ENCODE results near the gene KLHL29. TPM values are rescaled to one million over a fixed set of nuclear protein-coding genes. Genes with fewer than 3 reads are reported as not detected.
A peak's percentile ranks its signal among the peaks of the same experiment; 100 is the strongest.

Gene KLHL29
- total RNA-seq, 2 donors from 2014 or later, result 1.3 to 3.3 TPM

- intact Hi-C loops (cut with DNase I), result no loop called here
- no peak for DNase-seq
- no peak for ATAC-seq
Observed at GRCh38 chr2:23500836-23501235, 115.9 kb downstream of the KLHL29 start.

GRCh38 chr2:23502096-23502495, 117.1 kb downstream of the KLHL29 start:
- ATAC-seq (peak in 1 of 2 donors; percentile 11), DNase-seq (no peak)
- intact Hi-C loops (cut with DNase I), result no loop called here

GRCh38 chr2:23503097-23503496, 118.1 kb downstream of the KLHL29 start:
- intact Hi-C loops (cut with DNase I), result no loop called here
- DNase-seq (no peak), ATAC-seq (no peak)

- intact Hi-C loops (cut with DNase I), result no loop called here
- ATAC-seq (no peak), DNase-seq (no peak)
Observed at GRCh38 chr2:23503682-23504081, 118.7 kb downstream of the KLHL29 start.

- DNase-seq, result no peak
- intact Hi-C loops (cut with DNase I), result no loop called here
- no peak for ATAC-seq
Observed at GRCh38 chr2:23504591-23504990, 119.6 kb downstream of the KLHL29 start.

- DNase-seq (no peak), ATAC-seq (no peak)
- intact Hi-C loops (cut with DNase I), result no loop called here
Observed at GRCh38 chr2:23505218-23505983, 120.4 kb downstream of the KLHL29 start.

- ATAC-seq (peak in 1 of 2 donors; percentile 9), DNase-seq (no peak)
- intact Hi-C loops (cut with DNase I), result no loop called here
Observed at GRCh38 chr2:23505984-23506380, 121.0 kb downstream of the KLHL29 start.

GRCh38 chr2:23506531-23507266, 121.7 kb downstream of the KLHL29 start:
- DNase-seq, result no peak
- intact Hi-C loops (cut with DNase I), result no loop called here
- peak; percentile 23 to 24 for ATAC-seq

- intact Hi-C loops (cut with DNase I), result no loop called here
- ATAC-seq, result no peak
- no peak for DNase-seq
Observed at GRCh38 chr2:23507267-23508065, 122.5 kb downstream of the KLHL29 start.

GRCh38 chr2:23508066-23508390, 123.0 kb downstream of the KLHL29 start:
- intact Hi-C loops (cut with DNase I), result no loop called here
- no peak for ATAC-seq
- no peak for DNase-seq

GRCh38 chr2:23509103-23509502, 124.1 kb downstream of the KLHL29 start:
- DNase-seq (no peak), ATAC-seq (no peak)
- intact Hi-C loops (cut with DNase I), result no loop called here

- intact Hi-C loops (cut with DNase I), result no loop called here
- ATAC-seq (no peak), DNase-seq (no peak)
Observed at GRCh38 chr2:23509596-23510292, 124.8 kb downstream of the KLHL29 start.

GRCh38 chr2:23510471-23510870, 125.5 kb downstream of the KLHL29 start:
- ATAC-seq (peak; percentile 25 to 52), DNase-seq (no peak)
- intact Hi-C loops (cut with DNase I), result no loop called here

GRCh38 chr2:23512778-23513177, 127.8 kb downstream of the KLHL29 start:
- no peak for DNase-seq
- no peak for ATAC-seq
- intact Hi-C loops (cut with DNase I), result no loop called here

- intact Hi-C loops (cut with DNase I), result no loop called here
- ATAC-seq (no peak), DNase-seq (no peak)
Observed at GRCh38 chr2:23513245-23513871, 128.4 kb downstream of the KLHL29 start.

- peak; percentile 34 to 49 for ATAC-seq
- intact Hi-C loops (cut with DNase I), result no loop called here
- DNase-seq, result no peak
Observed at GRCh38 chr2:23513872-23514793, 129.2 kb downstream of the KLHL29 start.

- DNase-seq (no peak), ATAC-seq (no peak)
- intact Hi-C loops (cut with DNase I), result no loop called here
Observed at GRCh38 chr2:23516520-23517256, 131.7 kb downstream of the KLHL29 start.

All from left cardiac atrium (tissue), 4 donors.